Type B pancreatic cell (in vitro differentiated cells): ENCODE results near the gene GIGYF1. TPM values are rescaled to one million over a fixed set of nuclear protein-coding genes. Genes with fewer than 3 reads are reported as not detected.

Experiments used
- DNase-seq: peaks from one replicate; pipeline ENCODE4 v3.0.0; 2021; ENCODE audit warnings: mixed read lengths; ENCODE audit not compliant: unreplicated experiment; ENCODE audit errors: extremely low spot score
- H3K27ac Mint-ChIP-seq: 2 replicates; pipeline ENCODE4 v1.8.0; 2021; ENCODE audit warnings: mild to moderate bottlenecking, mixed read lengths
- H3K27me3 Mint-ChIP-seq: 2 replicates; pipeline ENCODE4 v1.8.0; 2021; ENCODE audit warnings: mixed read lengths
- H3K36me3 Mint-ChIP-seq: 2 replicates; pipeline ENCODE4 v1.8.0; 2021; ENCODE audit warnings: mixed read lengths
- H3K4me1 Mint-ChIP-seq: one replicate; pipeline ENCODE4 v1.8.0; 2021; ENCODE audit warnings: mixed read lengths; ENCODE audit not compliant: unreplicated experiment
- H3K4me3 Mint-ChIP-seq: 2 replicates; pipeline ENCODE4 v1.8.0; 2021; ENCODE audit warnings: mild to moderate bottlenecking, mixed read lengths
- H3K9me3 Mint-ChIP-seq: 2 replicates; pipeline ENCODE4 v1.8.0; 2021; ENCODE audit warnings: mixed read lengths
- CTCF ChIP-seq: fragments of 200-600 bp; sonication (generic); conservative IDR thresholded peaks from 2 replicates; pipeline ENCODE4 v1.5.0; 2021; ENCODE audit warnings: antibody characterized with exemption, mild to moderate bottlenecking
- total RNA-seq: library from RNA; stranded (reverse); gene quantifications from 2 replicates; pipeline ENCODE4 v1.2.1, GENCODE V29; 2021; ENCODE audit warnings: low replicate concordance

Gene GIGYF1
- total RNA-seq, 1 donor from 2014 or later: 79.4 TPM

- Mint-ChIP-seq H3K4me3 (peak overlapping the region; percentile 85), H3K4me1 (peaks cover 10% of the 10 kb centered on the region), H3K27ac (peak overlapping the region; percentile 61), H3K36me3 (peaks cover 3% of the 10 kb centered on the region), H3K27me3 (no peaks in the 10 kb centered on the region), H3K9me3 (no peaks in the 10 kb centered on the region)
- DNase-seq: no peak
- TF ChIP-seq CTCF: no peak
These were observed 16.5 kb downstream of the GIGYF1 start for GRCh38 chr7:100677308-100678267.

GRCh38 chr7:100676501-100677306 is 17.3 kb downstream of the GIGYF1 start:
- no peak for TF ChIP-seq CTCF

GRCh38 chr7:100675581-100676350 is 18.3 kb downstream of the GIGYF1 start:
- no peak for DNase-seq
- Mint-ChIP-seq H3K27ac (no peak overlapping the region), H3K4me3 (peak overlapping the region; percentile 85), H3K36me3 (peaks cover 3% of the 10 kb centered on the region), H3K27me3 (peaks cover 7% of the 10 kb centered on the region), H3K4me1 (peaks cover 10% of the 10 kb centered on the region), H3K9me3 (no peaks in the 10 kb centered on the region)
- no peak for TF ChIP-seq CTCF

More at GRCh38 chr7:100676501-100677306, 17.3 kb downstream of the GIGYF1 start:
- H3K9me3 Mint-ChIP-seq: no peaks in the 10 kb centered on the region
- H3K4me1 Mint-ChIP-seq: peaks cover 10% of the 10 kb centered on the region
- H3K27me3 Mint-ChIP-seq: peaks cover 2% of the 10 kb centered on the region
- DNase-seq: no peak
- no peak overlapping the region for H3K27ac Mint-ChIP-seq
- H3K36me3 Mint-ChIP-seq: peaks cover 3% of the 10 kb centered on the region
- peak overlapping the region; percentile 85 for H3K4me3 Mint-ChIP-seq

GRCh38 chr7:100675105-100675451 is 19.0 kb downstream of the GIGYF1 start:
- H3K4me3 Mint-ChIP-seq: peak overlapping the region; percentile 95
- H3K9me3 Mint-ChIP-seq: no peaks in the 10 kb centered on the region
- DNase-seq: no peak
- peaks cover 9% of the 10 kb centered on the region for H3K27me3 Mint-ChIP-seq
- peaks cover 7% of the 10 kb centered on the region for H3K4me1 Mint-ChIP-seq
- no peak for TF ChIP-seq CTCF
- H3K36me3 Mint-ChIP-seq: peaks cover 3% of the 10 kb centered on the region
- H3K27ac Mint-ChIP-seq: no peak overlapping the region

- H3K27ac Mint-ChIP-seq: peak overlapping the region; percentile 75
- no peaks in the 10 kb centered on the region for H3K9me3 Mint-ChIP-seq
- peak overlapping the region; percentile 95 for H3K4me3 Mint-ChIP-seq
- DNase-seq: no peak
- H3K27me3 Mint-ChIP-seq: peaks cover 9% of the 10 kb centered on the region
- peaks cover 6% of the 10 kb centered on the region for H3K4me1 Mint-ChIP-seq
- no peak for TF ChIP-seq CTCF
- H3K36me3 Mint-ChIP-seq: peaks cover 3% of the 10 kb centered on the region
These were observed 19.5 kb downstream of the GIGYF1 start for GRCh38 chr7:100674411-100675104.
